NCI-H510A (cell line): ENCODE results near the gene SH2D6.
"Not testable (repeated sequence)": the region's sequence is repeated elsewhere in the genome, so short reads cannot be mapped to it uniquely, and the experiment has no call there.

Source experiments
- DNase-seq: peaks from one replicate; lab custom pipeline; 2025; lab: John Stamatoyannopoulos, UW

SH2D6 gene

GRCh38 chr2:85470850-85471800 lies 52.6 kb downstream of the SH2D6 start:
- DNase-seq = no peak

GRCh38 chr2:85472261-85472660 lies 53.7 kb downstream of the SH2D6 start:
- DNase-seq = no peak

- DNase-seq = no peak
These were observed 57.4 kb downstream of the SH2D6 start for GRCh38 chr2:85475799-85476490.

GRCh38 chr2:85476624-85477023 lies 58.1 kb downstream of the SH2D6 start:
- no peak for DNase-seq

- DNase-seq = no peak
These were observed 59.4 kb downstream of the SH2D6 start for GRCh38 chr2:85477884-85478283.

- DNase-seq = no peak
These were observed 63.6 kb downstream of the SH2D6 start for GRCh38 chr2:85481818-85482777.

- not testable (repeated sequence) for DNase-seq
These were observed 66.1 kb downstream of the SH2D6 start for GRCh38 chr2:85484615-85485014.

- DNase-seq = no peak
These were observed 67.3 kb downstream of the SH2D6 start for GRCh38 chr2:85485815-85486214.
